Stromal cell of bone marrow (primary cell): ENCODE measurements around the gene STX1B.
A peak's percentile ranks its signal among the peaks of the same experiment; 100 is the strongest.
"Not testable (repeated sequence)": the region's sequence is repeated elsewhere in the genome, so short reads cannot be mapped to it uniquely, and the experiment has no call there.

Source experiments
- DNase-seq: peaks from one replicate; pipeline ENCODE4 v3.0.0-alpha.2; 2012; ENCODE audit warnings: low read depth

STX1B gene

GRCh38 chr16:30951750-30952149, 58.7 kb downstream of the STX1B start:
- peak; percentile 73 for DNase-seq

GRCh38 chr16:30951193-30951592, 59.2 kb downstream of the STX1B start:
- no peak for DNase-seq

DNA sequence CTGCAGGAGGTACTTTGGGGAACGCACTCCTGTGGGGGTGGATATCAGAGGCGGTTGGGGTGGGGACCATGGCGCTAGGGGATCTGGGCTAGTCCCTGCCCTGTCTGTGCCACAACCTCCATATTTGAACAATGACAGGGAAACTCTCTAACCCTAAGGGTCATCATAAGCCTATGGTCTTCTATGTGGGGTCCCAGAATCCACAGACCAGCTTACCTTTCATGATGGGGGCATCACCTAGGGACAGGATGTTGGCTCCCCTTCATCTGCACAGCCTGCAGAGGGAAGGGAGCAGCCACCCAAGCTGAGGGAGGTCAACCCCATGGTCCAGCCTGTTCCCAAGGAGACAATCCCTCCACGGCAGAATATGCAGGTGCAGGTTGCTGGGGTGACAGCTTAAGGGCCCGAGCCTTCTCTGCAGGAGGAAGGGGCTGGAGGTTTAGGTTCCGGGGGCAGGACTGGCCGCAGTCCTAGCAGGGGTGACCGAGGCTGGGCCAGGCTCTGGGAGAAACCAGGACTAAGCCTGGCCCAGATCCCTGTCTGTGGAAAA, 59.8 kb downstream of the STX1B start:
- DNase-seq, result no peak

DNA sequence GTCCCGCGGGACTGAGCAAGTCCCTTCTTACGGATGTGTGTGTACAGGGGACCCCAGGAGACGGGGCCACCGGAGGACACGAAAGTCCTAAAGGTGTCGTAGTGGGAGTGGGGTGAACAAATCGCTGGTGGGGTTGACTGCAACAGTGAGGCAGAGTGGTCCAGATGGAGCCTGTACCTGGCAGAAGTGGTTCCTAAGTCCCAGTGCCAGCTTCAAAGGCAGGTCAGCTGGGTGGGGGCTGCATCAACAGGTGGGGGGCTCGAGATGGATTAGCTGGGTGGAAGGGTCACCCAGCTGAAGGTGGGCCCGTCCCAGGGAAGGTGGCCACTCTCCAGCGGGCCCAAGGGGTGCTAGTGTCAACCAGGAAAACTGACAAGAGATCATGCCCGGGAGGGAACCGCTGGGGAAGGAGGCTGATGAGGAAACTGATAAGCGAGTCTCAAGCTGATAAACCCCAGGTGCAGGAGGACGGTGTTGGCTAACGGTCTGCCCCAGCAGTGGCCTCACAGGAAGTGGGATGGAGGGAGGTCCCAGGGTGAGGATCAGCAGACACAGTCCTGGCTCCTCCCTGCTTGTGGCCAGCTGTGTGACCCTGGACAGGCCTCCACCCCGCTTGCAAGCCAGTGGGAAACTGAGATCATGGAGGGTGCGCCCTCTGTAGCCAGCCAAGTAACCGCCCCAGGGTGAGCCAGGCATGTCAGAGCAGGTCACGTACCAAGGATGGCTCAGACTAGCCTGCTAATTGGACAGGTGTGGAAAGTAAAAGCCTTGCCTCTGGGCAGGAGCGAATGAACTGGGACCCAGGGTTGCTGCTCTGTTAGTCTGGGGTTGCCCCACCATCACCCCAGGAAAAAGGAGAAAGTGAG, 60.6 kb downstream of the STX1B start:
- DNase-seq, result peak; percentile 87

DNA sequence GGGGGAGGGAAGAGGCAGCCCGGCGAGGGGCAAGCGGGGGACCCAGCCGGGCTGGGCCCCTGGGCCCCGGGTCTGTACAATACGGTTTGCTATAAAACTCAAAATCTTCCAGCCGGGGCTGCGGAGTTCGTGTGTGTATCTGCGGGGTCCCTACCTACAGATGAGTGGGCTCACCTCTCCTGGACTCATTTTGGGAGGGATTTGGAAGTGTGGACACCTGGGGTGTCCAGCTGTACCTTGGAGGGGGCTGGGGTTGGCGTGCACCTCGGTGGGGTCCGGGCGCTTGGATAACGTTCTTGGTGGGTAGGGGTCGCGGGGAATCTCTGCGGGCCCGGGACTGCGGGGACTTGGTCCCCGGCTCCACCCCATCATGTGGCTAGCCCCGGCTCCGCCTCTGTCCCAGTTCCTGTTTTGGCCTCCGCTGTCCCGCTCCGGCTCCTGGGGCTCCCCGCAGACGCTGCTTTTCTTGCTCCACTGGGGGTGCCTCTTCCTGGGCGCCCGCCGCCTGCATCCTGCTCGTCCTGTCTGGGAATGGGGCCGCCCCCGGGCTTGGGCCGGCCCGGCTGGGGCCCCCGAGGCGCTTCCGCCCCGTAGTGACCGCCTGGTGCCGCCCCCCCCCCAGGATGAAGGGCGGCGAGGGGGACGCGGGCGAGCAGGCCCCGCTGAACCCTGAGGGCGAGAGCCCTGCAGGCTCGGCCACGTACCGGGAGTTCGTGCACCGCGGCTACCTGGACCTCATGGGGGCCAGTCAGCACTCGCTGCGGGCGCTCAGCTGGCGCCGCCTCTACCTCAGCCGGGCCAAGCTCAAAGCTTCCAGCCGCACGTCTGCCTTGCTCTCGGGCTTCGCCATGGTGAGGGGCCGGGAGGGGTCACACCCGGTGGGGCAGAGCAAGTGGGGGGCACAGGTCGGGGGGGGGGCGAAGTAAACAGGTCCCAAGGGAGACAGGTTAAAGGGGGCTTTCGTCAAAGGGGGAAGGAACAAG, 61.5 kb downstream of the STX1B start, which contains the start of gene ORAI3:
Gene ORAI3 (plus strand): TSS at position 402 of the 983 bp plus-strand sequence. CDS start 222 bp downstream, at position 624.
- DNase-seq, result peak; percentile 35

DNA sequence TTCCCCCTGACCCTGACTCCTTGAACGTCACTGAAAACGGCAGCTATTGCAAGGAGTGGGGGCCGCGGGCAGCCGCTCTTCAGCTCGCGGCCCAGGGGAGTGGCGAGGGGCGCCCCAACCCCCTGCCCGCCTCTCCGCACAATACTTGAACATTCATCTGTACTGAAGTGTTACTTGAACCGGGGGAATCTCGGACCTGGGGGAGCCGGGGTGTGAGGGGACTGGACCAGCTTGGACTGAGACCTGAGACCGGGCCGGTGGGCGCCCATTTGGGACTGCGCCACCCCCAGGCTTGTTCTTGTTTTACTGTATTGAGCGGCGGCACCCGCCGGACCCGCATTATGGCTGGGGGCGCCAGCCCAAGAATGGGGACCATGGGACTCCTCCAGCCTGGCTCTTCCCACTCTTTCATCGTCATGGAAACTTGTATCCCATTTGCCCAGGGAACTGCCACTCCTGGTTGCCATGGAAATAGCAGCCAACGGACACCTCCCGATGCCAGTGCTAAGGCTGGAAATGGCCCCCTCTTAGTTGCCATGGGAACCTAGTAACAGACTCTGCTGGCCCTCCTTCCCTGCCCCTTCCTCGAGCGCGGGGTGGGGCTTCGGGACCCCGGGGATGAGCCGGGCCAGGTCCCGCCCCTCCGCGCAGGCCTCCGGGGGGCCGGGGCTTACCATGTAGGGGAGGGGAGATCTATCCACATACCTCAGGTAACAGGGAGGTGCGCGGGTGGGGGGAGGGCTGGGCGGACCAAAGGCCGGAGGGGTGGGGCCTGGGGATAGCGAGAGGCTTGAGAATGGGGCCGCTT, 62.4 kb downstream of the STX1B start:
- peak; percentile 98 for DNase-seq

GRCh38 chr16:30947541-30947858, 62.9 kb downstream of the STX1B start:
- DNase-seq, result no peak

DNA sequence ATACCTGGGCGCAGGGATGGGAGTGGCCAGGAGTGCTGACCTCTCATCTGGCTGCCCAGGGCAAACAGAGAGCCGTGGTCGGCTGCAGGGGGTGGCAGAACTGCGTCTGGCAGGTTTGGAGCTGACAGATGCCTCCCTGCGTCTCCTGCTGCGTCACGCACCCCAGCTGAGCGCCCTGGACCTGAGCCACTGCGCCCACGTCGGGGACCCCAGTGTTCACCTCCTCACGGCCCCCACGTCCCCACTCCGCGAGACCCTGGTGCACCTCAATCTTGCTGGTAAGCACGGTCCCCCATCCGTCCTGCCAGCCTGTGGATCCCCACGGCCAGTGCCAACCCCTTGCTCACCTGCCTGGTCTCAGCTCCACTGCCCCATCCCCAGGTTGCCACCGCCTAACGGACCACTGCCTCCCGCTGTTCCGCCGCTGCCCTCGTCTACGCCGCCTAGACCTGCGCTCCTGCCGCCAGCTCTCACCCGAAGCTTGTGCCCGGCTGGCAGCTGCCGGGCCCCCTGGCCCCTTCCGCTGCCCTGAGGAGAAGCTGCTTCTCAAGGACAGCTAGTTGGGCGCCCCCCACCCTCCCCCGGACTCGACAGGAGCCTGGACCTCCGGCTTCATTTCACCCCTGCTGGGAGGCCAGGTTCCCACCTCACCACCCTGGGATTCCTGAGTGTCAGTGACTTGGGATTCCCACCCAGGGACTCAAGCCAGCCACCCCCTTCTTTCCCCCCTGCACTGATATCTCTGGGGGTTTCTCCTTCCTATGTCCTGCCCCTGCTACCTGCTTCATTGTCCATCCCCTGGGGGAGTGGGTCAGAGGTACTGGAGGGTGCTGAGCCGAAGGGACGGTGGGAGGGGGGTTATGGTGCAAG, 63.5 kb downstream of the STX1B start:
- no peak for DNase-seq

DNA sequence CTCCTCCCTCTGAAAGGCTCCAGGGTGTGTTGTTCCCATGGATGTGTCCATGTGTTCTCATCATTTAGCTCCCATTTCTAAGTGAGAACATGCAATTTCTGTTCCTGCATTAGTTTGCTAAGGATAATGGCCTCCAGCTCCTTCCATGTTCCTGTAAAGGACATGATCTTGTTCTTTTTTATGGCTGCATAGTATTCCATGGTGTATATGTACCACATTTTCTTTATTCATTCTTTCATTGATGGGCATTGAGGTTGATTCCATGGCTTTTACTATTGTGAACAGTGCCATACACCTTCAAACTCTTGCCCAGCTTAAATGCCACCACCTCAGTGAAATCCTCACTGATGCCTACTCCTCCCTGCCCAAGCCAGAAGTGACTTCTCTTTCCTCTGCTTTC, 66.1 kb downstream of the STX1B start:
- DNase-seq, result no peak

DNA sequence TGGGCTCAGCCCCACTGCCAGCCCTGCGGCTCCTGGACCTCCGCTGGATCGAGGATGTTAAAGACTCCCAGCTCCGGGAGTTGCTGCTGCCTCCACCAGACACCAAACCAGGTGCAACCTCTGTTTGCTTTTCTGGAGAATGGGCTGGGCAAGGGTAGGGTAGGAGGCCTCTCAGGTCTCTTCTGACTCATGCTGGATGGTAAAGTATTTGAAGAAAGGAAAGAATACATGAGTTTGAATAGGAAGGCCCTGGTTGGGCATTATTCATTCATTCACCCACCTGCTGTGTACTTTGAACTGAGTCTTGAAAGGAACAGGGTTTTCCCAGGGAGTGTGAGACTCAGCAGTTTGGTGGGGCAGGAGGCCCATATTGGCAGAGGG, 68.0 kb downstream of the STX1B start:
- DNase-seq, result no peak

- peak; percentile 28 for DNase-seq
These were observed 68.6 kb downstream of the STX1B start for GRCh38 chr16:30941600-30942425.

DNA sequence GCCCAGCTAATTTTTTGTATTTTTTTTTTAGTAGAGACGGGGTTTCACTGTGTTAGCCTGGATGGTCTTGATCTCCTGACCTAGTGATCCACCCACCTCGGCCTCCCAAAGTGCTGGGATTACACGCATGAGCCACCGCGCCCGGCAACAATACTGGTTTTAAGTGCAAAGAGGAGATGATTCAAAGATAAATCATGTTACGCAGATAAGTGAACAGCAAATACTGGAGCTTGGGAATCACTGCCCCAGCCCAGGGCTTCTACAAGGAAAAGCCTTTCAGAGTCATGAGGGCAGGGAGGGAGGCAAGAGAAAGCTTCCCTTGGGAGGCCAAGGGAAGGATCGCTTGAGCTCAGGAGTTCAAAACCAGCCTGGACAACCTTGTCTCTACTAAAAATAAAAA, 70.9 kb downstream of the STX1B start:
- not testable (repeated sequence) for DNase-seq
